ENCODE data around the gene PGS1.

DNA sequence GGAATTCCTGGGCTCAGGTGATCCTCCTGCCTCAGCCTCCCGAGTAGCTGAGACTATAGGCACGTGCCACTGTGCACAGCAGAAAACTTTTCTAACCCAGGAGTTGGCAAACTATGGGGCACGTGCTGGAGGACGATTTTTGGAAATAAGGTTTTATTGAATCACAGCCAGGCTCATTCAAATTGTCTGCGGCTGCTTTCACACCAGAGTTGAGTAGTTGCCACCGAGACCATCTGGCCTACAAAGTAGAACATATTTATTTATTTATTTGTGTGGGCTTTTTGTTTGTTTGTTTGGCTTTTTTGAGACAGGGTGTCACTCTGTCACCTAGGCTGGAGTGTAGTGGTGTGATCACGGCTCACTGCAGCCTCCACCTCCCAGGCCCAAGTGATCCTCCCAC, 7.4 kb upstream of the PGS1 start:
- no peak for TF ChIP-seq POLR2A (IDR thresholded peaks at IDR 0.05)
- TF ChIP-seq, protein P1, sequence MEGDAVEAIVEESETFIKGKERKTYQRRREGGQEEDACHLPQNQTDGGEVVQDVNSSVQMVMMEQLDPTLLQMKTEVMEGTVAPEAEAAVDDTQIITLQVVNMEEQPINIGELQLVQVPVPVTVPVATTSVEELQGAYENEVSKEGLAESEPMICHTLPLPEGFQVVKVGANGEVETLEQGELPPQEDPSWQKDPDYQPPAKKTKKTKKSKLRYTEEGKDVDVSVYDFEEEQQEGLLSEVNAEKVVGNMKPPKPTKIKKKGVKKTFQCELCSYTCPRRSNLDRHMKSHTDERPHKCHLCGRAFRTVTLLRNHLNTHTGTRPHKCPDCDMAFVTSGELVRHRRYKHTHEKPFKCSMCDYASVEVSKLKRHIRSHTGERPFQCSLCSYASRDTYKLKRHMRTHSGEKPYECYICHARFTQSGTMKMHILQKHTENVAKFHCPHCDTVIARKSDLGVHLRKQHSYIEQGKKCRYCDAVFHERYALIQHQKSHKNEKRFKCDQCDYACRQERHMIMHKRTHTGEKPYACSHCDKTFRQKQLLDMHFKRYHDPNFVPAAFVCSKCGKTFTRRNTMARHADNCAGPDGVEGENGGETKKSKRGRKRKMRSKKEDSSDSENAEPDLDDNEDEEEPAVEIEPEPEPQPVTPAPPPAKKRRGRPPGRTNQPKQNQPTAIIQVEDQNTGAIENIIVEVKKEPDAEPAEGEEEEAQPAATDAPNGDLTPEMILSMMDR (IDR thresholded peaks at IDR 0.05): no peak

All from uterus (tissue), 2 donors.